ENCODE results near the gene LCE2C.

GRCh38 chr1:152683846-152684245 is 8.8 kb downstream of the LCE2C start:
- TF ChIP-seq CTCF (IDR thresholded peaks at IDR 0.05) = no peak
- TF ChIP-seq POLR2A (IDR thresholded peaks at IDR 0.05) = no peak
